HCT116 (cell line): ENCODE results near the gene CUEDC1. TPM values are rescaled to one million over a fixed set of nuclear protein-coding genes. Genes with fewer than 3 reads are reported as not detected.

Experiments
- ATAC-seq: fragments of 200-7000 bp; cut with Tn5 transposase; 2 replicates; pipeline ENCODE4 v1.9.1; 2020; ENCODE audit warnings: mild to moderate bottlenecking, moderate library complexity
- BruUV-seq: library from RNA; stranded (reverse); fragments of 400-500 nt; replicated peaks from 2 replicates; lab custom pipeline; 2021; lab: Mats Ljungman, UMichigan
- CTCF ChIA-PET: fragments of 300-600 bp; sonication (Branson Sonifier 250); formaldehyde crosslinking; loops from one replicate; lab custom pipeline; 2021; ENCODE audit warnings: antibody characterized with exemption; lab: Charles Lee
- POLR2A ChIA-PET: fragments of 300-600, 350-600 bp; sonication (Branson Sonifier 250); formaldehyde crosslinking; loops from one replicate; lab custom pipeline; 2021; ENCODE audit warnings: antibody characterized with exemption; lab: Charles Lee
- RAD21 ChIA-PET, 2 experiments: fragments of 300-600 bp; sonication (Branson Sonifier 250); formaldehyde crosslinking; loops; one replicate each; lab custom pipeline; 2023; ENCODE audit warnings: low total read pairs in 2 of 2; ENCODE audit not compliant: uncharacterized antibody in 2 of 2, unreplicated experiment in 2 of 2, low non-redundant PET in 1 of 2; lab: Charles Lee
- DNase-seq: peaks from one replicate; pipeline ENCODE4 v3.0.0-alpha.2; 2010; ENCODE audit warnings: low read depth, low spot score
- H2AFZ ChIP-seq: fragments of 200-600 bp; shearing (Covaris generic), sonication (generic); 2 replicates; pipeline ENCODE4 v1.6.1; 2017; ENCODE audit warnings: low read depth, mixed run types, mixed read lengths, antibody characterized with exemption, low read length; ENCODE audit not compliant: poor library complexity, severe bottlenecking
- H3K27ac ChIP-seq: 2 replicates; pipeline ENCODE4 v1.5.1; 2012; ENCODE audit warnings: low read depth, low read length
- H3K27me3 ChIP-seq: fragments of 200-600 bp; sonication (generic); 2 replicates; pipeline ENCODE4 v1.6.1; 2016; ENCODE audit warnings: mixed run types, low read length, mixed read lengths; ENCODE audit not compliant: insufficient read depth
- H3K36me3 ChIP-seq, 2 experiments: fragments of 200-500 bp in 1 of 2; fragments of 200-600 bp in 1 of 2; sonication (Bioruptor generic) in 1 of 2; sonication (generic) in 1 of 2; 2 replicates each; pipeline versions ENCODE4 v1.5.1 to v1.6.1; 2014 to 2016; ENCODE audit warnings: low read length in 2 of 2, inconsistent platforms in 1 of 2, mixed read lengths in 1 of 2, mixed run types in 1 of 2; ENCODE audit not compliant: insufficient read depth in 2 of 2, control insufficient read depth in 1 of 2
- H3K4me1 ChIP-seq, 2 experiments: fragments of 200-600 bp in 1 of 2; sonication (generic) in 1 of 2; 2 replicates each; pipeline versions ENCODE4 v1.5.1 to v1.6.1; 2012 to 2017; ENCODE audit warnings: low read length in 2 of 2, inconsistent platforms in 1 of 2, mild to moderate bottlenecking in 1 of 2, mixed read lengths in 1 of 2, mixed run types in 1 of 2, moderate library complexity in 1 of 2; ENCODE audit not compliant: insufficient read depth in 2 of 2, control insufficient read depth in 1 of 2
- H3K4me2 ChIP-seq: fragments of 200-600 bp; sonication (generic); 2 replicates; pipeline ENCODE4 v1.6.1; 2017; ENCODE audit warnings: mixed run types, low read length, mixed read lengths
- H3K4me3 ChIP-seq, 2 experiments: fragments of 200-600 bp in 1 of 2; sonication (generic) in 1 of 2; replicated peaks in 1 of 2; 2 replicates each; pipeline ENCODE4 v1.5.1; 2011 to 2016; ENCODE audit warnings: low read length in 2 of 2, control low read depth in 1 of 2, low read depth in 1 of 2, mild to moderate bottlenecking in 1 of 2, mixed read lengths in 1 of 2, mixed run types in 1 of 2
- H3K79me2 ChIP-seq: fragments of 200-600 bp; sonication (generic); 2 replicates; pipeline ENCODE4 v1.6.1; 2017; ENCODE audit warnings: mild to moderate bottlenecking, mixed run types, low read length, moderate library complexity, mixed read lengths; ENCODE audit not compliant: insufficient read depth
- H3K9ac ChIP-seq: fragments of 200-600 bp; sonication (generic); 2 replicates; pipeline ENCODE4 v1.6.1; 2016; ENCODE audit warnings: low read length, mixed read lengths
- H3K9me2 ChIP-seq: fragments of 200-600 bp; sonication (generic), shearing (Covaris generic); 2 replicates; pipeline ENCODE4 v1.6.1; 2017; ENCODE audit warnings: mixed run types, mild to moderate bottlenecking, moderate library complexity; ENCODE audit not compliant: insufficient read depth
- H3K9me3 ChIP-seq, 2 experiments: fragments of 200-500 bp in 1 of 2; fragments of 200-600 bp in 1 of 2; sonication (Bioruptor generic) in 1 of 2; sonication (generic) in 1 of 2; 2 replicates each; pipeline ENCODE4 v1.6.1; 2014 to 2017; ENCODE audit warnings: low read length in 2 of 2, mixed read lengths in 2 of 2, inconsistent platforms in 1 of 2, low read depth in 1 of 2, mild to moderate bottlenecking in 1 of 2, mixed run types in 1 of 2, moderate library complexity in 1 of 2; ENCODE audit not compliant: control insufficient read depth in 1 of 2, insufficient read depth in 1 of 2
- H4K20me1 ChIP-seq: fragments of 200-600 bp; sonication (generic), shearing (Covaris generic); 2 replicates; pipeline ENCODE4 v1.6.1; 2017; ENCODE audit warnings: mixed run types, mild to moderate bottlenecking, moderate library complexity; ENCODE audit not compliant: insufficient read depth
- EZH2 ChIP-seq: fragments of 200-600 bp; sonication (generic); IDR thresholded peaks from 2 replicates; pipeline ENCODE4 v1.6.1; 2017; ENCODE audit warnings: antibody characterized with exemption, mixed run types
- FOSL1 ChIP-seq: IDR thresholded peaks from 2 replicates; pipeline ENCODE4 v1.6.1; 2012; ENCODE audit warnings: low read depth
- JUND ChIP-seq: IDR thresholded peaks from 2 replicates; pipeline ENCODE4 v1.6.1; 2012
- POLR2AphosphoS5 ChIP-seq: IDR thresholded peaks from 2 replicates; pipeline ENCODE4 v1.6.1; 2011; ENCODE audit warnings: mild to moderate bottlenecking, low read depth, low read length, moderate library complexity
- TCF7L2 ChIP-seq: IDR thresholded peaks from 2 replicates; pipeline ENCODE4 v1.7.0; 2011; ENCODE audit warnings: borderline replicate concordance, inconsistent platforms; ENCODE audit not compliant: insufficient read depth, insufficient read length; ENCODE audit errors: extremely low read depth
- intact Hi-C: fragments of 100-400 bp; cut with micrococcal nuclease; formaldehyde crosslinking; loops from 2 replicates; pipeline ENCODE4 v1.10.0; 2022
- total RNA-seq: library from RNA; stranded (reverse); gene quantifications from one replicate; pipeline ENCODE4 v1.2.1, GENCODE V29; 2021; ENCODE audit not compliant: unreplicated experiment
- TF ChIP-seq, protein P1 (sequence below): IDR thresholded peaks from 2 replicates; pipeline ENCODE4 v1.6.1; 2012
- TF ChIP-seq, protein P2 (sequence below): IDR thresholded peaks from 2 replicates; pipeline ENCODE4 v1.6.1; 2011; ENCODE audit warnings: mild to moderate bottlenecking, low read length, moderate library complexity; ENCODE audit not compliant: insufficient replicate concordance; ENCODE audit errors: extremely low read depth
- TF ChIP-seq, protein P3 (sequence below): IDR thresholded peaks from 2 replicates; pipeline ENCODE4 v1.6.1; 2012
- TF ChIP-seq, protein P4 (sequence below), 3 experiments: fragments of 200-600 bp in 1 of 3; sonication (generic) in 1 of 3; IDR thresholded peaks in 2 of 3; conservative IDR thresholded peaks in 1 of 3; 2 replicates each; pipeline ENCODE4 v1.5.1; 2012 to 2017; ENCODE audit warnings: low read depth in 2 of 3, low read length in 2 of 3, antibody characterized with exemption in 1 of 3, borderline replicate concordance in 1 of 3, control low read depth in 1 of 3, mild to moderate bottlenecking in 1 of 3, mixed read lengths in 1 of 3, mixed run types in 1 of 3, moderate library complexity in 1 of 3; ENCODE audit not compliant: insufficient read depth in 1 of 3

Gene CUEDC1
- total RNA-seq, 1 experiment from 2014 or later, result 60.2 TPM

DNA sequence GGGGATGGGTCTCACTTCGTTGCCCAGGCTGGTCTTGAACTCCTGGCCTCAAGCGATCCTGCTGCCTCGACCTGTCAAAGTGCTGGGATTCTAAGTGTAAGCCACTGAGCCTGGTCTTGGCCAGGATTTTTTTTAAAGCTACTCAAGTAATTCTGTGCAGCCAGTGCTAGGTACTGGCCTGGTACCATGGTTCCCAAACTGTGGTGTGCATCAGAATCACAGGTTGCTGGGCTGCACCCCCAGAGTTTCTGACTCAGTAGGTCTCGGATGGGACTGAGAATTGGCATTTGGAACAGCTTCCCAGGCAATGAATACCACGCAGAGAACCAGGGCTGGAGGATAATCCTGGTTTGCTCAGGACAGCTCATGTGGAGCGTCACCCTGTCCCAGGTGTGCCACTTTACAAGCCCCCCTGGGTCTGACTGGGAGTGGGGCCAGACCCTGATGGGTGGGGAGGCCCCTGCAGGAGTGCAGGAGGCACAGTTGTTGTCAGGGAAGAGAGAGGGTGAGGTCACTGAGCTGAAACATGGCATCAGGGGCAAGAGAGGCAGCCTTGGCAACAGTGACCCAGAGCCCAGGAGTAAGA is 94.7 kb downstream of the CUEDC1 start:
- Histone ChIP-seq H3K27ac (peak overlapping the region; percentile 79), H2AFZ (no peak overlapping the region), H3K36me3 (no peaks in the 10 kb centered on the region; a peak in 1 of 4 replicates), H4K20me1 (no peaks in the 10 kb centered on the region), H3K9me2 (no peaks in the 10 kb centered on the region), H3K4me2 (peak overlapping the region; percentile 86), H3K4me3 (peak overlapping the region; percentile 38 to 51), H3K9ac (peak overlapping the region; percentile 59), H3K4me1 (peaks cover 54 to 84% of the 10 kb centered on the region in 2 experiments), H3K27me3 (no peaks in the 10 kb centered on the region), H3K79me2 (no peaks in the 10 kb centered on the region), H3K9me3 (no peaks in the 10 kb centered on the region)
- DNase-seq (no peak), ATAC-seq (peak; percentile 5)
- BruUV-seq, result no TSS peak
- intact Hi-C loops, result no loop called here
- ChIA-PET CTCF (interaction anchor here (0.6 to 12.4 kb wide), 24 partner anchors 8 to 312 kb away, joined by 3 to 288 read pairs (median 5); partner anchors contain the start of genes CUEDC1, MRPS23, SRSF1 and VEZF1), RAD21 (interaction anchor here (0.6 to 2.3 kb wide), 41 partner anchors 9 to 252 kb away, joined by 3 to 18 read pairs (median 4); partner anchors contain the start of genes CUEDC1 (in 2 of the 2), MRPS23 (in 2 of the 2), DYNLL2 (in 1 of the 2) and SRSF1 (in 1 of the 2)), POLR2A (interaction anchor here (0.6 to 4.2 kb wide), 17 partner anchors 9 to 194 kb away, joined by 3 to 53 read pairs (median 4); partner anchors contain the start of genes MRPS23, SRSF1 and VEZF1)
- TF ChIP-seq, protein P1, sequence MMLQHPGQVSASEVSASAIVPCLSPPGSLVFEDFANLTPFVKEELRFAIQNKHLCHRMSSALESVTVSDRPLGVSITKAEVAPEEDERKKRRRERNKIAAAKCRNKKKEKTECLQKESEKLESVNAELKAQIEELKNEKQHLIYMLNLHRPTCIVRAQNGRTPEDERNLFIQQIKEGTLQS, result no peak
- TF ChIP-seq EZH2 (no peak), TCF7L2 (no peak), FOSL1 (no peak), JUND (no peak), POLR2AphosphoS5 (no peak)
- TF ChIP-seq, protein P2, sequence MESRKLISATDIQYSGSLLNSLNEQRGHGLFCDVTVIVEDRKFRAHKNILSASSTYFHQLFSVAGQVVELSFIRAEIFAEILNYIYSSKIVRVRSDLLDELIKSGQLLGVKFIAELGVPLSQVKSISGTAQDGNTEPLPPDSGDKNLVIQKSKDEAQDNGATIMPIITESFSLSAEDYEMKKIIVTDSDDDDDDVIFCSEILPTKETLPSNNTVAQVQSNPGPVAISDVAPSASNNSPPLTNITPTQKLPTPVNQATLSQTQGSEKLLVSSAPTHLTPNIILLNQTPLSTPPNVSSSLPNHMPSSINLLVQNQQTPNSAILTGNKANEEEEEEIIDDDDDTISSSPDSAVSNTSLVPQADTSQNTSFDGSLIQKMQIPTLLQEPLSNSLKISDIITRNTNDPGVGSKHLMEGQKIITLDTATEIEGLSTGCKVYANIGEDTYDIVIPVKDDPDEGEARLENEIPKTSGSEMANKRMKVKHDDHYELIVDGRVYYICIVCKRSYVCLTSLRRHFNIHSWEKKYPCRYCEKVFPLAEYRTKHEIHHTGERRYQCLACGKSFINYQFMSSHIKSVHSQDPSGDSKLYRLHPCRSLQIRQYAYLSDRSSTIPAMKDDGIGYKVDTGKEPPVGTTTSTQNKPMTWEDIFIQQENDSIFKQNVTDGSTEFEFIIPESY, result no peak
- TF ChIP-seq, protein P3, sequence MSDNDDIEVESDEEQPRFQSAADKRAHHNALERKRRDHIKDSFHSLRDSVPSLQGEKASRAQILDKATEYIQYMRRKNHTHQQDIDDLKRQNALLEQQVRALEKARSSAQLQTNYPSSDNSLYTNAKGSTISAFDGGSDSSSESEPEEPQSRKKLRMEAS, result no peak
- TF ChIP-seq, protein P4, sequence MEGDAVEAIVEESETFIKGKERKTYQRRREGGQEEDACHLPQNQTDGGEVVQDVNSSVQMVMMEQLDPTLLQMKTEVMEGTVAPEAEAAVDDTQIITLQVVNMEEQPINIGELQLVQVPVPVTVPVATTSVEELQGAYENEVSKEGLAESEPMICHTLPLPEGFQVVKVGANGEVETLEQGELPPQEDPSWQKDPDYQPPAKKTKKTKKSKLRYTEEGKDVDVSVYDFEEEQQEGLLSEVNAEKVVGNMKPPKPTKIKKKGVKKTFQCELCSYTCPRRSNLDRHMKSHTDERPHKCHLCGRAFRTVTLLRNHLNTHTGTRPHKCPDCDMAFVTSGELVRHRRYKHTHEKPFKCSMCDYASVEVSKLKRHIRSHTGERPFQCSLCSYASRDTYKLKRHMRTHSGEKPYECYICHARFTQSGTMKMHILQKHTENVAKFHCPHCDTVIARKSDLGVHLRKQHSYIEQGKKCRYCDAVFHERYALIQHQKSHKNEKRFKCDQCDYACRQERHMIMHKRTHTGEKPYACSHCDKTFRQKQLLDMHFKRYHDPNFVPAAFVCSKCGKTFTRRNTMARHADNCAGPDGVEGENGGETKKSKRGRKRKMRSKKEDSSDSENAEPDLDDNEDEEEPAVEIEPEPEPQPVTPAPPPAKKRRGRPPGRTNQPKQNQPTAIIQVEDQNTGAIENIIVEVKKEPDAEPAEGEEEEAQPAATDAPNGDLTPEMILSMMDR (IDR thresholded peaks at IDR 0.05 in 2 of 3, conservative IDR thresholded peaks at IDR 0.05 in 1 of 3; ENCODE audit: borderline replicate concordance in 1 of 3, insufficient read depth in 1 of 3, low read depth in 2 of 3, low read length in 2 of 3), result no peak
